Activated CD4-positive, alpha-beta memory T cell treated with anti-CD3 and anti-CD28 coated beads, Interleukin-2, amount 10 ng/mL, durations not matched to agents 7 days and 5 days (primary cell): ENCODE measurements around the gene NSMF. TPM values are rescaled to one million over a fixed set of nuclear protein-coding genes. Genes with fewer than 3 reads are reported as not detected.

ENCODE experiments used
- CTCF ChIA-PET: fragments of 350-600 bp; sonication (Branson Sonifier 250); formaldehyde crosslinking; loops from one replicate; lab custom pipeline; 2021; ENCODE audit warnings: antibody characterized with exemption, inconsistent platforms; lab: Charles Lee
- POLR2A ChIA-PET: fragments of 350-600 bp; sonication (Branson Sonifier 250); formaldehyde crosslinking; loops from one replicate; lab custom pipeline; 2021; ENCODE audit warnings: antibody characterized with exemption; lab: Charles Lee
- DNase-seq: peaks from one replicate; pipeline ENCODE4 v3.0.0-alpha.2; 2020
- H3K27ac Mint-ChIP-seq: one replicate; pipeline ENCODE4 v1.8.0; 2021; ENCODE audit warnings: mild to moderate bottlenecking, mixed read lengths
- H3K27me3 Mint-ChIP-seq: one replicate; pipeline ENCODE4 v1.8.0; 2021; ENCODE audit warnings: mixed read lengths
- H3K36me3 Mint-ChIP-seq: one replicate; pipeline ENCODE4 v1.8.0; 2021; ENCODE audit warnings: low read depth, mixed read lengths
- H3K4me1 Mint-ChIP-seq: one replicate; pipeline ENCODE4 v1.8.0; 2021; ENCODE audit warnings: mixed read lengths
- H3K4me3 Mint-ChIP-seq: one replicate; pipeline ENCODE4 v1.8.0; 2021; ENCODE audit warnings: mild to moderate bottlenecking, mixed read lengths
- H3K9me3 Mint-ChIP-seq: one replicate; pipeline ENCODE4 v1.8.0; 2021; ENCODE audit warnings: mixed read lengths
- total RNA-seq, 2 experiments: library from RNA; stranded (reverse); gene quantifications; one replicate each; pipeline ENCODE4 v1.2.3, GENCODE V29; 2021

NSMF gene
- total RNA-seq, 2 experiments from 2014 or later, result 29.0 to 31.9 TPM

DNA sequence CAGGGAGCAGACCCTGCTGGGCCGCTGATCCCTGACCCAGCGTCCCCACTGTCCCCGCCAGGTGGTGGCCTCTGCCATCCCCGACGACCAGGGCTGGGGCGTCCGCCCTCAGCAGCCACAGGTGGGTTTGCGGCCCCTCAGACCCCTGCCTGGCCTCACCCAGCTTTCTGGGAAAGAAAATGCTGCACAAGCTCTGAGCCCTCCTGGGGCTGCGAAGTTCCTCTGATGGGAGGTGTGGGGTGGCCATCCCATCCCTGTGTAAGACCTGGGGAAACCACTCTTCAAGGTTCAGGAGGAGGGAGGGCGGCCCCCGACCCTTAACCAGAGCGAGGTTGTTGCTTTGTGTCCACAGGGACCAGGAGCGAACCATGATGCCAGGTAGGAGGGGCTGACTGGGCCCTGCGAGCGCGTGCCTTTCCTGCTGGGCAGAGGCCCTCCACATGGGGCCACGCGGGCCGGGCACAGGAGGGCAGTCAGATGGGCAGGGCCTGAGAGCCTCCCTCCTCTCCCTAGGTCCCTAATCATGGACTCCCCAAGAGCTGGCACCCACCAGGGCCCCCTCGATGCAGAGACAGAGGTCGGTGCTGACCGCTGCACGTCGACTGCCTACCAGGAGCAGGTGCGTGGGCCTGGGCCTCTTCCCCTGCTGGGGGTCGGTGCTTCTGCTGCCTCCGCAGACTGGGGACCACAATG is 28.3 kb downstream of the NSMF start:
- ChIA-PET CTCF (no interaction called here), POLR2A (no interaction called here)
- Mint-ChIP-seq H3K27me3 (no peaks in the 10 kb centered on the region), H3K4me1 (no peaks in the 10 kb centered on the region), H3K27ac (no peak overlapping the region), H3K36me3 (no peaks in the 10 kb centered on the region), H3K9me3 (no peaks in the 10 kb centered on the region), H3K4me3 (no peak overlapping the region)
- no peak for DNase-seq

DNA sequence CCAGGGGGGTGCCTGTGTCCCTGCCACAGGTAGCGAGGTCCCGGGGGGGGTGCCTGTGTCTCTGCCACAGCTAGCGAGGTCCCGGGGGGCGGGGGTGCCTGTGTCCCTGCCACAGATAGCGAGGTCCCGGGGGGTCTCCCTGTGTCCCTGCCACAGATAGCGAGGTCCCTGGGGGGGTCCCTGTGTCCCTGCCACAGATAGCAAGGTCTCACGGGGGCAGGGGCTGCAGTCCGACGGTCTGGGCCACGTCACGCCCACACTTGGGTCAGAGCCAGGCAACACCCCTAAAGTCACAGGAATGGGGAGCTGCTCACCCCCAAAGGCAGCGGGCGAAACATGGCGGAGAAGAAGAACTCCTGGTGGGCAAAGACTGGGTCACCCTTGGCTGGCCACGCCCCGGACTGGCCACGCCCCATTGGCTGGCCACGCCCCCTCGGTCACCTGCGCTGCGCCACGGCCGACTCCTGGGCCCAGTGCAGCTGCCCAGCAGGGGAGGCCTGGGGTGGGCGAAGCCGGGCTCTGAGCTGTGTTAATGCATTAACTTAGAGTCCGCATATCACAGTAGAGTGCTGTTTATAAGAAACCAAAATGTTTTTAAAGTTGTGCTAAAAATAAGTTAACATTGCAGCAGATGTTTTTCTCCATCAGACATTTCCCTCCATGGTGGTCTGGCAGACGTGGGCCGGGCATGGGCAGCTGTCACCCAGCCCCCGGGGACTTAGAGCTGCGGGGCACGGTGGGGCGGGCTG is 29.0 kb downstream of the NSMF start:
- no peaks in the 10 kb centered on the region for H3K27me3 Mint-ChIP-seq
- no peak overlapping the region for H3K27ac Mint-ChIP-seq
- DNase-seq, result no peak
- ChIA-PET CTCF (no interaction called here), POLR2A (no interaction called here)
- H3K4me1 Mint-ChIP-seq, result no peaks in the 10 kb centered on the region
- no peaks in the 10 kb centered on the region for H3K36me3 Mint-ChIP-seq
- H3K9me3 Mint-ChIP-seq, result no peaks in the 10 kb centered on the region
- H3K4me3 Mint-ChIP-seq, result no peak overlapping the region

DNA sequence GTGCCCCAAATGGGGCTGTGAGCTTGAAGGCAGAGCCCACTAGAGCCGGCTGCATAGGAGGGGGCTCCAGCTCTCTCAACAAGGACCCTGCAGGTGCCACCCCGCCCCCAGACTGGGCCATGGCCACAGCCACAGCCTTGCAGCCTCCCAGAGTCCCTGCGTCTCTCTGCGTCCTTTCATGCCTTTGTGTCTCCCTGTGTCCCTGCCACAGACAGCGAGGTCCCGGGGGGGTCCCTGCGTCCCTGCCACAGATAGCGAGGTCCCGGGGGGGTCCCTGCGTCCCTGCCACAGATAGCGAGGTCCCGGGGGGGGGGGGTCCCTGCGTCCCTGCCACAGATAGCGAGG is 29.6 kb downstream of the NSMF start:
- H3K9me3 Mint-ChIP-seq, result no peaks in the 10 kb centered on the region
- peaks cover 3% of the 10 kb centered on the region for H3K27me3 Mint-ChIP-seq
- no peak for DNase-seq
- no peaks in the 10 kb centered on the region for H3K36me3 Mint-ChIP-seq
- no peak overlapping the region for H3K4me3 Mint-ChIP-seq
- ChIA-PET CTCF (no interaction called here), POLR2A (no interaction called here)
- no peak overlapping the region for H3K27ac Mint-ChIP-seq
- H3K4me1 Mint-ChIP-seq, result peaks cover under 1% of the 10 kb centered on the region

DNA sequence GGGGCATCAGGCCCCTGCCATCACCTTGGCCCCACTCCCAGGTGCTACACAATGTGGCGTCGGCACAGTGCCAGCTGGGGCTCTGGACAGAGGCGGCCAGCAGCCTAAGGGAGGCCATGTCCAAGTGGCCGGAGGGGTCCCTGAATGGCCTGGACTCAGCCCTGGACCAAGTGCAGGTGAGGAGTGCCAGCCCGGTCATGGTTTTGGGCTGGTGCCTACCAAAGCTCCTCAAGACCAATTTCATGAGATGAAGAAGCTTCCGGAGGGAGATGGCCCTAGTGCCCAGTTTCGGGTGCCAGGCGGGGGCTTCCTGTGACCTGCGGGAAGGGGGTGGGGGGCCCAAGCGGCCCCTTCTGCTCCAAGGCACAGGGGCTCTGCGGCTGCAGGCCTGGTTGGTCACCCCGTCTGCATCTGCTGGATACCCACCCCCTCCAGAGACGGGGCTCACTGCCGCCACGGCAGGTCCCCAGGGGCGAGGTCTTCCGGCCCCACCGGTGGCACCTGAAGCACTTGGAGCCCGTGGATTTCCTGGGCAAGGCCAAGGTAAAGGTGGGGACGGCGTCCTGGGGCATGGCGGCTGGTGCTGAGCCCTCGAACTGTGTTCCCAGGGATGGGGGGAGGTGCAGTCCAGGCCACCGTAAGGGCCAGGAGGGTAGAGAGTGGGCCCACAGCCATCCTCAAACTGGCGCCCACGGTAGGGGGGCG is 30.1 kb downstream of the NSMF start:
- ChIA-PET POLR2A (no interaction called here), CTCF (no interaction called here)
- H3K36me3 Mint-ChIP-seq, result no peaks in the 10 kb centered on the region
- peaks cover 4% of the 10 kb centered on the region for H3K4me1 Mint-ChIP-seq
- H3K27ac Mint-ChIP-seq, result no peak overlapping the region
- H3K27me3 Mint-ChIP-seq, result peaks cover 7% of the 10 kb centered on the region
- DNase-seq, result no peak
- H3K4me3 Mint-ChIP-seq, result no peak overlapping the region
- no peaks in the 10 kb centered on the region for H3K9me3 Mint-ChIP-seq

DNA sequence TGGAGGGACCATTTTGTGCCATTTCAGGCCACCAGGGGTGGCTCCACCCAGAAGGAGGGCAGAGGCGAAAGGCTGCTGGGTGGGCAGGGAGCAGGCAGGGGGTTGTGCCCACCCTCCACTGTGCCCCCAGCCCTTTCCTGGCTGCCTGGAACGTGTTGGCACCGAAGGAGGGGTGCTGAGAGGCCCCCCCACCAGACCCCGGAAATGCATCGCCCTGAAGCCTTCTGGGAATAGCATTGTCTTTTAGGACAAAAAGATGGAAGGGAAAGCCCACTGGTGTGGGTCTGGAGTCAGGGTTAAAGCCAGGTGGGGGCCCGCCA is 30.9 kb downstream of the NSMF start:
- POLR2A ChIA-PET, result no interaction called here
- Mint-ChIP-seq H3K36me3 (no peaks in the 10 kb centered on the region), H3K27ac (no peak overlapping the region)

DNA sequence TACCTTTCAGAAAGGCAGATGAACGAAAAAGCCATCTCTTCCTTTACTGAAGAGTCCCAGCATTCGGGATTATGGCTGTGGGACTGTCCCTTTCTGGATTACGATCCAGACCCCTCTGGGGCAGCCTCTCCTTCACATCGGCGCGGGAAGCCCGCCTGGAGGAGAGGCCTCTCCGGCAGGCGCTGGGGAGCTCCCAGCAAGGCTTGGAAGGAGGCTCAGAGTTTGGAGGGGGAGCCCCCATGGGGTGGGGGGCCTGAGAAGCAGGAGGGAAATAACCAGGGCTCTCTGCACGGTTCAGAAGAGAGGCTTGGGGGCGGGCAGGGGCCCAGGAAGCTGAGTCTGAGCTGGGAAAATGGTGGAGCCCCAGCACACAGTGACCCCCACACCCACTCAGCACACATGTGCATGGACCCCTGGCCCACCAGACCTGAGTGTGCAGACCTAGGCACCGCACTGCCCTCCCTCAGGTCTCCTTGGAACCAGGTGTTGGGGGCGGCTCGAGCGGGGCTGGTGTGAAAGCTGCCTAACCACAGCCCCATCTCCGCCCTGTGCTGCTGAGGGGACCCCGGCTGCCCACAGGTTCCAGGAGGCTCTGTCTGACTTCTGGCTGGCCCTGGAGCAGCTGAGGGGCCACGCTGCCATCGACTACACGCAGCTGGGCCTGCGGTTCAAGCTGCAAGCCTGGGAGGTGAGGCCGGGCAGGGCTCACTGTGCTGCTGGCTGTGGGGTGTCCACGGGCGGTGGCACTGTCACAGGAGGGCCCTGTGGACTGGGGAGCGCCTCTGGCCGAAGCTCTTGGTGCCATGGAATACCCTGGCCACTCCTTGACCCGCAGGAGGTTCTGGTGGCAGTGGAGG is 31.5 kb downstream of the NSMF start:
- POLR2A ChIA-PET, result no interaction called here
- DNase-seq, result no peak
- Mint-ChIP-seq H3K27ac (no peak overlapping the region), H3K4me1 (peaks cover 4% of the 10 kb centered on the region), H3K9me3 (no peaks in the 10 kb centered on the region), H3K27me3 (peaks cover 7% of the 10 kb centered on the region), H3K36me3 (no peaks in the 10 kb centered on the region), H3K4me3 (no peak overlapping the region)
- CTCF ChIA-PET, result no interaction called here

More for the DNA sequence above, 30.9 kb downstream of the NSMF start:
- H3K4me3 Mint-ChIP-seq, result no peak overlapping the region
- CTCF ChIA-PET, result no interaction called here
- H3K9me3 Mint-ChIP-seq, result no peaks in the 10 kb centered on the region
- peaks cover 7% of the 10 kb centered on the region for H3K27me3 Mint-ChIP-seq
- no peak for DNase-seq
- peaks cover 4% of the 10 kb centered on the region for H3K4me1 Mint-ChIP-seq

DNA sequence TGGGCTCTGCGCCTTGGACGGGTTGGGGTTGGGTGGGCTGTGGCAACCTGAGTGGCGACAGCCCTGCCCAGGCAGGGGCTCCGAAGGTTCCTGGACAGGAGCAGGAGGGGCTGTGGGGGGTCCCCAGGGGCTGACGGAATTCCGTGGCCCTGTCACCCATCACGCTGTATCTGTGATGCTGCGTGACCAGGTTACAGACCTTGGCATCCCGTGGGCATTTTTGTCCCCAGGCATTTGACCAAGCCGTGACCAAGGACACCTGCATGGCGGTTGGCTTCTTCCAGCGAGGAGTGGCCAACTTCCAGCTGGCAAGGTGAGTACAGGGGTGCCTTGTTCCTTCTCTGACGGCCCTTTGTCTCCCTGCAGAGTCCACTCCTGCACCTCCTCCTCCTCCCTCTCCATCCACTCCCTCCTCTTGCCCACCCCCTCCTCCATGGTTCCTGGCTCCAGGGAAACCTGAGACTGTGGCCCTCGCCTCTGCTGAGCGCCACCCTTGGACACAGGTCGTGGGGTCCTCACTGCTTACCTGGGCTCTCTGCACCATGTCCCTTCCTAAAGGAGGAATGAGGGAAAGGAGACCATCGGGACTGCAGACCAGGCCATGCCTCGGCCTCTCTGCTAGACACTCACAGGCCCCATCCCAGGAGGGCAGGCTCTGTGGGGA is 33.0 kb downstream of the NSMF start:
- Mint-ChIP-seq H3K27ac (no peak overlapping the region), H3K4me1 (peaks cover 14% of the 10 kb centered on the region), H3K4me3 (no peak overlapping the region), H3K27me3 (peaks cover 7% of the 10 kb centered on the region), H3K36me3 (no peaks in the 10 kb centered on the region), H3K9me3 (no peaks in the 10 kb centered on the region)
- ChIA-PET POLR2A (no interaction called here), CTCF (interaction anchor here (1.2 kb wide), 1 partner anchor 18 kb away, joined by 3 read pairs; no protein-coding TSS in a partner anchor)
- DNase-seq, result no peak

DNA sequence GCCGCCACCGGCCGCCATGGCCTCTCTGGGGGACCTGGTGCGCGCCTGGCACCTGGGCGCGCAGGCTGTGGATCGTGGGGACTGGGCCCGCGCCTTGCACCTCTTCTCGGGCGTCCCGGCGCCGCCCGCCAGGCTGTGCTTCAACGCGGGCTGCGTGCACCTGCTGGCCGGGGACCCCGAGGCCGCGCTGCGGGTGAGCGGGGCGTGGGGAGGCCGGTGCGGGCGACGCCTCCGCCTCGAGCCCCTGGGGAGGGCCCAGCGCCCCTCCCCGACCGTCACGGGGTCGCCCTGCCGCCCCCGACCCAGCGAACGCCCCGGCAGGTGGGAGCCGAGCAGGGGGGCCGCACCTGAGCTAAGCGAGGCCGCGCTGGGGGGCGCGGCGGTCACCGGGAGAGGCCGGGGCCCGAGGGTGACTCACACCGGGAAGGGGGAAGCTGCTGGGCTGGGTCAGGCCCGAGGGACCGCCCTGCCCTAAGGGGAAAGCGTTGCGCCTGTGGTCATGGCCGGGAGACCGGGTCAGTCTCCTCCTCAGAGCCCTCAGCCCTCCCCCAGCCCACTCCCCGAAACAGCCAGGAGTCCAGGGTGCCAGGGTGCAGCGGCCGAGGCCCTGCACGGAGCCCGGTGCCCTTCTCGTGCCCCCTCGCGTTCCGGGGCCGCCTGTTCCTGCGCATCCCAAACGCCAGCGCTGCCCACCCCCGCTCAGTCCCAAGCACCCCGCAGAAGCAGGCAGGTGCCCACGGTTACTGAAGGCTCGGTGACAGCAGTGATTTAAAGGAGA is 35.4 kb downstream of the NSMF start:
- no peaks in the 10 kb centered on the region for H3K9me3 Mint-ChIP-seq

DNA sequence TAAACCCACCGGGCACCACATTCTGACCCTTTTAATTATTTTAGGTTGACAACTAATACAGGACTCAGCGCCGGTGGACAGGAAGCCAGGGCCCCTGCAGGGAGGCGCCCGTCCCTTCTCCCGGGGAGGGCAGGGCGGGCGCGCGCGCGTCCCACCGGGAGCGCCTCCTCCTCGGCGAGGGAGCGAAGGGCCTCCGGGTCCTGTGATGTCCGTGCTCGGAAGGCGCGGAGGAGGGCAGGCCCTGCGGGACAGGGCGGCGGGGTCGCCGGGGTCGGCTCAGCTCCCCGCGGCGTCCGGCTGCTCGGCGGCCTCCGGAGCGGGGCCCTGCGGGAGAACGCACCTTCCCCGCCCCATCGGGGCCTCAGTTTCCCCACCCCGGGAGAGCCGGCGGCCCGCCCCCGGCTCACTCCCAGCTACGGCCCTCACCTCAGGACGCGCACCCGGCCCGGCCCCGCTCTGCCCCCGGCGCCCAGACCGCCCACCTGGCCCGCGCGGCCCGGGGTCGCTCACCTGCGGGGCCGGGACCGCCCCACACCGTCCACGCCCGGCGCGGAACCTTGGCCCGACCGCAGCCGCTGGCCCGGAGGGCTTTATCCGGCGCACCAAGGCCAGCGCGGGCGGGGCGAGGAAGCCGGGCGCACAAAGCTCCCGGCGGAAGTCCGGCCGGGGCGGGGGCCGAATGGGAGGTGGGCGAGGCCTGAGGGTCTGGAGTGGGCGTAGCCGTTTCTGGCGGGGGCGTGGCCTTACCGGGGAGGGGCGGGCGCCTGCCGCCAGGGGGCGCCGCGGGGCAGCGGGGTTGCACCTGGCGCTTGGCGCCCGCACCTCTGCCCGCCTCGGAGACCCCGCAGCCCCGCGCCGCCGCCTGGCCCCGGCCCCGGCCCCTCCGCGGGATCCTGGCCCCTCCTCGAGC is 36.3 kb downstream of the NSMF start, which contains the start of the genes EXD3 and NOXA1:
TSS of gene EXD3 (minus strand) at position 559 of the 910 bp plus-strand sequence. CDS start 27,805 bp downstream, outside the sequence.
TSS of gene NOXA1 (plus strand) at position 790 of the 910 bp plus-strand sequence. CDS start 137 bp downstream, outside the sequence.
- no peaks in the 10 kb centered on the region for H3K9me3 Mint-ChIP-seq
- CTCF ChIA-PET, result interaction anchor here (0.6 to 2.0 kb wide), 19 partner anchors 12 to 148 kb away, joined by 3 to 19 read pairs (median 4); partner anchors contain the start of genes MRPL41, NRARP and NSMF
- peaks cover 7% of the 10 kb centered on the region for H3K27me3 Mint-ChIP-seq
- DNase-seq, result peak; percentile 96
- peaks cover 15% of the 10 kb centered on the region for H3K4me1 Mint-ChIP-seq
- no peaks in the 10 kb centered on the region for H3K36me3 Mint-ChIP-seq
- peak within 1 kb of the TSS; percentile 78 for H3K4me3 Mint-ChIP-seq
- H3K27ac Mint-ChIP-seq, result peak within 1 kb of the TSS; percentile 50
- POLR2A ChIA-PET, result interaction anchor here (0.5 to 1.9 kb wide), 16 partner anchors 10 to 336 kb away, joined by 3 to 15 read pairs (median 4); partner anchors contain the start of genes DPP7, EHMT1, MAN1B1 and MRPL41

More for the DNA sequence above, 35.4 kb downstream of the NSMF start:
- Mint-ChIP-seq H3K4me3 (peak overlapping the region; percentile 32), H3K36me3 (no peaks in the 10 kb centered on the region), H3K27ac (no peak overlapping the region), H3K27me3 (peaks cover 7% of the 10 kb centered on the region), H3K4me1 (peaks cover 15% of the 10 kb centered on the region)
- no peak for DNase-seq
- CTCF ChIA-PET, result interaction anchor here (0.8 to 2.0 kb wide), 11 partner anchors 13 to 147 kb away, joined by 3 to 19 read pairs (median 4); partner anchors contain the start of genes MRPL41 and NRARP
- POLR2A ChIA-PET, result interaction anchor here (0.5 to 1.9 kb wide), 11 partner anchors 12 to 309 kb away, joined by 3 to 15 read pairs (median 5); partner anchors contain the start of genes DPP7, EHMT1, NRARP and NSMF

DNA sequence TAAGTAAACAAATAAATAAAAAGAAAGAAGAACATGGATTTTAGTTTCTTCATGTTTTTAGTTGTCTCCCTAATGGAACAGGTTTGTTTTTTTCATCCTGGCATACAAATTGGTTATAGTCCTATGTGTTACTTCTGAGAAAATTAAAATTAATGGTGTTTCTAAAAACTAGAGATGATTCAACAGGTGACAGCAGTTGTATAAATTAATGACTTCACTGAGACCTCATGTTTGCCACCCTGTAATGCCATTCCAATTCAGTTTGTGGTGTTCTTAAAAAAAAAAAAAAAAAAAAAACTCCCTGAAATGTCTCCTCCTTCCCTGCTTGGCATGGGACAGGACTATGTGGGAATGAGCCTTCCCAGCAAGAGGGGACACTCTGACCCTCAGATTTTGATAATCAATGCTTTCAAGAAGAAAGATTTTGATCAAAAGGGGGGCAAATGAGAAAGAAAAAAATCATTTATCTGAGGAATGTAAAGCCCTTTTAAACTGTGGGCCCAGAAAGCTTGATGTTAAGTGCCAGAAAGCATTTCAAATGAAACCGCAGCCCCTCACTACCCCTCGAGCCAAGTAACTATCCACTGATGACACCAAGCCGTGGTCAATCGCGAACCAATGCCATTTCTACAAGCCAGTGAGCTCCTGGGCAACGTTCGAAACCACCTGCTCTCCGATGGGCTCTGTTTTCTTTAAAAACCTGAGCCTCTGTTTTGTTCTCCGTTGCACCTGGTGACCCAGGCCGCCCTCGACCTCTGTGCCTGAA is 37.1 kb downstream of the NSMF start:
- H3K4me3 Mint-ChIP-seq, result peak overlapping the region; percentile 78
- peaks cover 15% of the 10 kb centered on the region for H3K4me1 Mint-ChIP-seq
- H3K9me3 Mint-ChIP-seq, result no peaks in the 10 kb centered on the region
- ChIA-PET POLR2A (interaction anchor here (0.7 to 1.9 kb wide), 10 partner anchors 9 to 182 kb away, joined by 3 to 15 read pairs (median 6); partner anchors contain the start of genes MRPL41, NRARP, NSMF and PNPLA7), CTCF (interaction anchor here (0.9 to 2.0 kb wide), 7 partner anchors 11 to 124 kb away, joined by 3 to 19 read pairs (median 4); partner anchors contain the start of gene NSMF)
- H3K27ac Mint-ChIP-seq, result peak overlapping the region; percentile 50
- DNase-seq, result no peak
- no peaks in the 10 kb centered on the region for H3K36me3 Mint-ChIP-seq
- H3K27me3 Mint-ChIP-seq, result peaks cover 7% of the 10 kb centered on the region
